NT2/D1 (cell line): ENCODE data around the gene ZNF837.

Experiments used
- DNase-seq: peaks from one replicate; pipeline ENCODE4 v3.0.0-alpha.2; 2011; ENCODE audit warnings: low read depth, low spot score
- H3K27me3 ChIP-seq: 2 replicates; pipeline ENCODE4 v1.6.0; 2011; ENCODE audit warnings: mild to moderate bottlenecking; ENCODE audit not compliant: insufficient read length, insufficient read depth
- H3K36me3 ChIP-seq: 2 replicates; pipeline ENCODE4 v1.6.1; 2011; ENCODE audit warnings: mild to moderate bottlenecking, low read length, mixed read lengths; ENCODE audit not compliant: insufficient read depth, insufficient read length
- H3K4me1 ChIP-seq: 2 replicates; pipeline ENCODE4 v1.5.1; 2011; ENCODE audit not compliant: insufficient read depth, insufficient read length
- H3K4me3 ChIP-seq: 2 replicates; pipeline ENCODE4 v1.5.1; 2011; ENCODE audit warnings: low read depth; ENCODE audit not compliant: insufficient read length
- H3K9ac ChIP-seq: 2 replicates; pipeline ENCODE4 v1.6.0; 2011; ENCODE audit warnings: low read depth; ENCODE audit not compliant: insufficient read length
- H3K9me3 ChIP-seq: 2 replicates; pipeline ENCODE4 v1.5.1; 2011; ENCODE audit warnings: mild to moderate bottlenecking, low read length; ENCODE audit not compliant: insufficient read depth
- SUZ12 ChIP-seq: IDR thresholded peaks from 2 replicates; pipeline ENCODE4 v1.6.1; 2011; ENCODE audit not compliant: insufficient read length, insufficient read depth; ENCODE audit errors: extremely low read depth
- YY1 ChIP-seq: IDR thresholded peaks from 2 replicates; pipeline ENCODE4 v1.6.1; 2011; ENCODE audit not compliant: insufficient read length, insufficient read depth
- ZNF274 ChIP-seq: IDR thresholded peaks from 2 replicates; pipeline ENCODE4 v1.6.1; 2011; ENCODE audit warnings: mild to moderate bottlenecking, low read depth, low read length

The ZNF837 gene

GRCh38 chr19:58386576-58387337 lies 5.9 kb upstream of the ZNF837 start, which contains the start of gene RPS5:
Gene RPS5, plus strand, starts transcription at chr19:58387269. Its CDS starts 869 bp downstream, at chr19:58388138.
- Histone ChIP-seq H3K9me3 (no peaks in the 10 kb centered on the region), H3K4me3 (peak within 1 kb of the TSS; percentile 91), H3K27me3 (no peaks in the 10 kb centered on the region), H3K36me3 (peaks cover 38% of the 10 kb centered on the region), H3K4me1 (peaks cover 5% of the 10 kb centered on the region), H3K9ac (peak within 1 kb of the TSS; percentile 99)
- TF ChIP-seq SUZ12 (no peak), ZNF274 (no peak), YY1 (no peak)
- peak; percentile 90 for DNase-seq

DNA sequence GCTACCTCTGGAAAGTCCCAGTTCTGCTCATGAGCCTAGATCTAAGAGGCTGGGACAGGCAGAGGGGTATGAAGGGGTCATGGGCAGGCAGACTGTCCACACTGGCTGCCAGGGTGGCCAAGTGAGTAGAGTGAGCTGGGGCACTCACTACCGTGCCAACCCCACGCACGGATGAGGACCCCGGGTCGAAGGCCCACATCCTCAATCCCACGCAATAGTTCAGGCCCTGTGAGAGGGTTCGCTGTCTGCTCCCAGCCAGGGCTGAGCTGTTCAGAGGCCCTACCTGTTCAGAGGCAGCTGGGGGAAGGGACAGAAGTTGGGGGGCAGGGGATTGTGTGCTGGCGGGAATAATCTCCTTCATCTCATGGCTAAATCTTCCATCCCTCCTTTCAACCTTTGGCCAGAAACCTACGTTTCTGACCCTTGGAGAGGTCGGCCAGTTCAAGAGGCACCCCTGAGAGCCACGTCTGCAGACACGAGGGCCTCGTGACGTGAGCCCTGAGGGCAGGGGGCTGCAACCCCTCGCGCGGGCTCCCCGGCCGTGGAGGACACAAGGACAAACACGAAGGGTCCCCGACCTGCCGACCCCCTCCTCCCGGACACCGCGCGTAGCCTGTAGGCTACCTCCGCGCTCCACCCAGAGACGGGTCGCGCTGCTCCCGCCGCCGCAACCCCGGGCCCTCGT lies 5.2 kb upstream of the ZNF837 start:
- peaks cover 5% of the 10 kb centered on the region for H3K4me1 ChIP-seq
- DNase-seq = no peak

GRCh38 chr19:58385313-58385890 lies 4.6 kb upstream of the ZNF837 start:
- peak overlapping the region; percentile 99 for H3K9ac ChIP-seq
- no peaks in the 10 kb centered on the region for H3K27me3 ChIP-seq
- H3K36me3 ChIP-seq = peaks cover 25% of the 10 kb centered on the region
- peaks cover 5% of the 10 kb centered on the region for H3K4me1 ChIP-seq
- TF ChIP-seq ZNF274 = no peak
- TF ChIP-seq SUZ12 = no peak
- H3K9me3 ChIP-seq = no peaks in the 10 kb centered on the region
- peak overlapping the region; percentile 91 for H3K4me3 ChIP-seq
- DNase-seq = no peak

More for the DNA sequence above, 5.2 kb upstream of the ZNF837 start:
- Histone ChIP-seq H3K4me3 (peak overlapping the region; percentile 91), H3K36me3 (peaks cover 31% of the 10 kb centered on the region), H3K27me3 (no peaks in the 10 kb centered on the region), H3K9ac (peak overlapping the region; percentile 99), H3K9me3 (no peaks in the 10 kb centered on the region)
- TF ChIP-seq YY1 (no peak), ZNF274 (no peak), SUZ12 (no peak)

GRCh38 chr19:58382997-58383603 lies 2.3 kb upstream of the ZNF837 start:
- H3K9ac ChIP-seq = peak overlapping the region; percentile 4
- no peaks in the 10 kb centered on the region for H3K9me3 ChIP-seq
- H3K36me3 ChIP-seq = peaks cover 8% of the 10 kb centered on the region
- DNase-seq = no peak
- no peak for TF ChIP-seq ZNF274
- TF ChIP-seq SUZ12 = no peak
- TF ChIP-seq YY1 = no peak
- H3K4me1 ChIP-seq = peaks cover 10% of the 10 kb centered on the region
- no peaks in the 10 kb centered on the region for H3K27me3 ChIP-seq
- no peak overlapping the region for H3K4me3 ChIP-seq

DNA sequence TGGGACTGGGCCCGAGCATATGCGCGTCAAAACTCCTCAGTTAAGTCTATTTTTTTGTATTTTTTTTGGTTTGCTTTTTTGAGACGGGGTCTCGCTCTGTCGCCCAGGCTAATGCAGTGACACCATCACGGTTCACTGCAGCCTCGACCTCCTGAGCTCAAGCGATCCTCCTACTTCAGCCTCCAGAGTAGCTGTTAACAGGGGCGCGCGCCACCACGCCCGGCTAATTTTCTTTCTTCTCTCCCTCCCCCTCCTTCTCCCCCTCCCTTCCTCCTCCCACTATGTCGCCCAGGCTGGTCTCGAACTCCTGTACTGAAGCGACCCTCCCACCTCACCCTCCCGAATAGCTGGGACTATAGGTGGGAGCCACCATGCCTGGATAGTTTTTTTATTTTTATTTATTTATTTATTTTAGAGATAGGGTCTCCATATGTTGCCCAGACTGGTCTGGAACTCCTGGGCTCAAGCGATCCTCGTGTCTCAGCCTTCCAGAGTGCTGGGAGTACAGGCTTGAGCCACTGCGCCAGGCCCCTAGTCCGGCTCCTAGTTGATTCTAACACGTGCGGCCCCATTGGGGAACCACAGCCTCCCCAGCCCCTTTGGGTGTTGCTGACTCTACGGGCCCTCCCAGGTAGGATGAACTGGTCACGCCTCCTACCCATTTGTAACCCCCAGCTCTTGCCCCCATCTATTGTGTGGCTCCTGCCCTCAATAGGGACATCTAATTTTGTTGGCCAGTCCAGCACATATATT lies 806 bp upstream of the ZNF837 start:
- Histone ChIP-seq H3K9ac (peak overlapping the region; percentile 64), H3K36me3 (no peaks in the 10 kb centered on the region), H3K4me1 (peaks cover 10% of the 10 kb centered on the region), H3K27me3 (no peaks in the 10 kb centered on the region), H3K4me3 (peak overlapping the region; percentile 58), H3K9me3 (no peaks in the 10 kb centered on the region)
- TF ChIP-seq SUZ12 (no peak), YY1 (no peak), ZNF274 (no peak)
- DNase-seq = no peak

DNA sequence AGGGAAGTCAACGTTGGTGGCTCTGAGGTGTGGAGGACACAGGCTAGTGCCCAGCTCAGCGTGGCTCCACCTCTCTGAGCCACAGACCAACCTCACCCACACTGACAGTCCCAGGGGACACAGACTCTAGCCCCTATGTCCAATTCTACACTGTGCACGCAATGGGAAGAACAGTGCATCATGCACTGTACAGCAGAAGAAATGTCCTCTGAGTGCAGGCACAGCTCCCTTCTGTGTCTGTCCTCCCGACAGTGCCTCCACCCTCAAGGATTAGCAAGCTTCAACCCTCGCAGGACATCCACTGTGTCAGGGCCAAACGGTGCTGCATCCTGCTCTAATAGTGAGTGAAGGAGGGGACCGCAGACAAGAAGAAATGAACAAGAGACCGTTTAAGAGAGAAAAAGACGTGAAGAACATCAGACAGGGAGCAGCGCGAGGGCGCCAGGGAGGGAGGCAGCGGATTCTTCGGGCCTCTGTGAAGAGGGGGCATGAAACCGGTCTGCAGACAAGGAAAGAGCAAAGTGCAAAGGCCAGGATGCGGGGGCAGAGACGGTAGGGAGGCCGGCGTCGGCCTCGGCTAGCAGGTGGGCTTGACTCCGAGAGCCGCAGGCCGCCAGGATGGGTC lies 681 bp downstream of the ZNF837 start:
- peaks cover 6% of the 10 kb centered on the region for H3K4me1 ChIP-seq
- DNase-seq = no peak

More for the DNA sequence above, 681 bp downstream of the ZNF837 start:
- no peaks in the 10 kb centered on the region for H3K9me3 ChIP-seq
- H3K36me3 ChIP-seq = no peaks in the 10 kb centered on the region
- peak overlapping the region; percentile 94 for H3K9ac ChIP-seq
- TF ChIP-seq YY1 (no peak), ZNF274 (no peak), SUZ12 (no peak)
- H3K4me3 ChIP-seq = peak overlapping the region; percentile 72
- no peaks in the 10 kb centered on the region for H3K27me3 ChIP-seq
